Smooth muscle cell (in vitro differentiated cells): Measurements from ENCODE around the gene PLLP. TPM values are rescaled to one million over a fixed set of nuclear protein-coding genes. Genes with fewer than 3 reads are reported as not detected.

Experiments
- DNase-seq: peaks from one replicate; lab custom pipeline; 2025; ENCODE audit not compliant: unreplicated experiment; lab: John Stamatoyannopoulos, UW
- H2AFZ ChIP-seq: fragments of 200-600 bp; sonication (generic); 2 replicates; pipeline ENCODE4 v1.6.0; 2016; ENCODE audit warnings: antibody characterized with exemption, low read depth, mild to moderate bottlenecking
- H3F3A ChIP-seq: fragments of 200-600 bp; sonication (generic); 2 replicates; pipeline ENCODE4 v1.6.0; 2017; ENCODE audit warnings: antibody characterized with exemption, low read depth
- H3K27ac ChIP-seq: fragments of 200-600 bp; sonication (generic); 2 replicates; pipeline ENCODE4 v1.5.1; 2016; ENCODE audit warnings: low read depth, mild to moderate bottlenecking
- H3K27me3 ChIP-seq: fragments of 200-600 bp; sonication (generic); 2 replicates; pipeline ENCODE4 v1.6.1; 2016; ENCODE audit warnings: low read depth, mild to moderate bottlenecking
- H3K36me3 ChIP-seq: fragments of 200-600 bp; sonication (generic); 2 replicates; pipeline ENCODE4 v1.5.1; 2016; ENCODE audit warnings: low read depth
- H3K4me1 ChIP-seq: fragments of 200-600 bp; sonication (generic); 2 replicates; pipeline ENCODE4 v1.5.1; 2016; ENCODE audit warnings: low read depth
- H3K4me2 ChIP-seq: fragments of 200-600 bp; sonication (generic); 2 replicates; pipeline ENCODE4 v1.6.0; 2016; ENCODE audit warnings: mild to moderate bottlenecking
- H3K4me3 ChIP-seq: fragments of 200-600 bp; sonication (generic); 2 replicates; pipeline ENCODE4 v1.5.1; 2016; ENCODE audit warnings: mild to moderate bottlenecking
- H3K79me2 ChIP-seq: fragments of 200-600 bp; sonication (generic); 2 replicates; pipeline ENCODE4 v1.6.0; 2016; ENCODE audit warnings: low read depth, mild to moderate bottlenecking
- H3K9ac ChIP-seq: fragments of 200-600 bp; sonication (generic); 2 replicates; pipeline ENCODE4 v1.6.0; 2016; ENCODE audit warnings: low read depth
- H3K9me3 ChIP-seq: fragments of 200-600 bp; sonication (generic); replicated peaks from 2 replicates; pipeline ENCODE4 v1.5.1; 2016; ENCODE audit warnings: low read depth
- H4K20me1 ChIP-seq: fragments of 200-600 bp; sonication (generic); 2 replicates; pipeline ENCODE4 v1.6.0; 2016; ENCODE audit warnings: low read depth
- CTCF ChIP-seq: fragments of 200-600 bp; sonication (generic); IDR thresholded peaks from 2 replicates; pipeline ENCODE4 v1.5.1; 2017; ENCODE audit warnings: borderline replicate concordance, mild to moderate bottlenecking, antibody characterized with exemption; ENCODE audit not compliant: insufficient read depth, poor library complexity, severe bottlenecking
- WGBS: methylation state at CpG from one replicate; pipeline ENCODE4 v1.1.7; 2016; ENCODE audit warnings: low lambda C conversion rate; 5-methylcytosine and 5-hydroxymethylcytosine counted together
- polyA plus RNA-seq: library from polyadenylated mRNA; unstranded; fragments of >200 nt; fragmentation: Nextera tagmentation; extraction: Ambion mirVana; gene quantifications from 2 replicates; pipeline ENCODE4 v1.2.1, GENCODE V29; 2016
- total RNA-seq: library from RNA; depleted of rRNA; stranded (reverse); fragments of >200 nt; gene quantifications from 2 replicates; pipeline ENCODE4 v1.2.3, GENCODE V29; 2014

The PLLP gene
- total and polyA plus RNA-seq, 2 experiments from 2014 or later: 0.59 TPM; not detected in 1

DNA sequence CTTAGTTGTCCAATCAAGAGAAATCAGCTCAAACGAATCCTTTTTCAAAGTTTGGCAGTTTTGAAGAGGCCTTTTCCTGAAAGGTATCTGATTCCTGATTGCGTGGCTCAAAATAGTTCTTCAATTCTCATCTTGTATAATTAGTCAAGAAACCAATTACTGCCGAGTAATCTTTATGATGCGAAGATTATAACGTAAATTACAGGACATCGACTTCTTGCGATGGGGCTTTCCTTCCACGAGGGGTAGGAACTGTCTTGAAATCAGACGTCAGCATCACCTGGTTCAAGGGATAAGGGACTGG lies 40.1 kb downstream of the PLLP start:
- Histone ChIP-seq H3K4me3 (peak overlapping the region; percentile 88), H3F3A (peaks cover 32% of the 10 kb centered on the region), H3K9ac (peak overlapping the region; percentile 41), H3K27me3 (no peaks in the 10 kb centered on the region), H3K4me1 (peaks cover 4% of the 10 kb centered on the region), H2AFZ (peak overlapping the region; percentile 83), H3K36me3 (peaks cover 10% of the 10 kb centered on the region), H3K9me3 (no peaks in the 10 kb centered on the region), H3K27ac (peak overlapping the region; percentile 70), H3K79me2 (peaks cover 14% of the 10 kb centered on the region), H4K20me1 (no peaks in the 10 kb centered on the region), H3K4me2 (peak overlapping the region; percentile 97)
- no peak for DNase-seq
- 17% methylated on average over 9 of the region's 9 CpGs for WGBS
- TF ChIP-seq CTCF: no peak

- TF ChIP-seq CTCF: no peak
- H3K4me2 ChIP-seq: no peak overlapping the region
- H3K27me3 ChIP-seq: no peaks in the 10 kb centered on the region
- no peak overlapping the region for H2AFZ ChIP-seq
- H3K9ac ChIP-seq: no peak overlapping the region
- H3F3A ChIP-seq: peaks cover 32% of the 10 kb centered on the region
- peaks cover 4% of the 10 kb centered on the region for H3K4me1 ChIP-seq
- no peak for DNase-seq
- H4K20me1 ChIP-seq: no peaks in the 10 kb centered on the region
- H3K9me3 ChIP-seq: no peaks in the 10 kb centered on the region
- 98% methylated on average over 2 of the region's 2 CpGs for WGBS
- H3K79me2 ChIP-seq: peaks cover 14% of the 10 kb centered on the region
- H3K4me3 ChIP-seq: no peak overlapping the region
- no peak overlapping the region for H3K27ac ChIP-seq
- peaks cover 17% of the 10 kb centered on the region for H3K36me3 ChIP-seq
Observed at GRCh38 chr16:57242650-57243049, 41.8 kb downstream of the PLLP start.

DNA sequence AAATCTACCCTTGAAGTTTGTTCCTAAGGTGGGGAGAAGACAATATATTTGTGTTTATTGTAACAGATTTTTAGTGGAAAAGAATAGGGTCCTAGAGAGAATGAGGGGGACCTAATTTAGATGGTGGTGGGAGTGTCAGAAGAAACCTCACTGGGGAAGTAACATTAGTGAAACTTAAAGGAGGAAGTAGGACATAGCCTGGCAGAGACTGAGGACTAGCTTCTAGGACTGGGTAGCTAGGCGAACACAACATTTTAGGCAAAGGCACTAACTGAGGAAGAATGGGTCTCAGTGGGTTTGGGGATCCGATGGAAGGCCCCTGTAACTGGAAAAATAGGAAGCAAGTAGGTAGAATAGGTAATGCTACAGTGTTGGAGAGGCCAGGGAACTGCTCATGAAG lies 43.6 kb downstream of the PLLP start:
- Histone ChIP-seq H3K9me3 (no peaks in the 10 kb centered on the region), H3K4me3 (no peak overlapping the region), H3F3A (peaks cover 32% of the 10 kb centered on the region), H3K79me2 (peaks cover 7% of the 10 kb centered on the region), H3K4me1 (peaks cover 1% of the 10 kb centered on the region), H4K20me1 (peaks cover 1% of the 10 kb centered on the region), H3K36me3 (peaks cover 23% of the 10 kb centered on the region), H3K9ac (no peak overlapping the region), H2AFZ (no peak overlapping the region), H3K27ac (peak overlapping the region; percentile 31), H3K4me2 (no peak overlapping the region), H3K27me3 (no peaks in the 10 kb centered on the region)
- TF ChIP-seq CTCF: no peak
- DNase-seq: no peak
- 98% methylated on average over 2 of the region's 2 CpGs for WGBS

- no peak for DNase-seq
- Histone ChIP-seq H3K36me3 (peaks cover 33% of the 10 kb centered on the region), H4K20me1 (peaks cover 3% of the 10 kb centered on the region), H2AFZ (no peak overlapping the region), H3K79me2 (no peaks in the 10 kb centered on the region), H3K4me2 (no peak overlapping the region), H3F3A (peaks cover 39% of the 10 kb centered on the region), H3K4me3 (no peak overlapping the region), H3K27ac (no peak overlapping the region), H3K9me3 (no peaks in the 10 kb centered on the region), H3K27me3 (no peaks in the 10 kb centered on the region), H3K4me1 (no peaks in the 10 kb centered on the region), H3K9ac (no peak overlapping the region)
- TF ChIP-seq CTCF: no peak
- 93% methylated on average over 2 of the region's 2 CpGs for WGBS
Observed at GRCh38 chr16:57239107-57239506, 45.4 kb downstream of the PLLP start.
